ENCODE results near the gene CARS2.

DNA sequence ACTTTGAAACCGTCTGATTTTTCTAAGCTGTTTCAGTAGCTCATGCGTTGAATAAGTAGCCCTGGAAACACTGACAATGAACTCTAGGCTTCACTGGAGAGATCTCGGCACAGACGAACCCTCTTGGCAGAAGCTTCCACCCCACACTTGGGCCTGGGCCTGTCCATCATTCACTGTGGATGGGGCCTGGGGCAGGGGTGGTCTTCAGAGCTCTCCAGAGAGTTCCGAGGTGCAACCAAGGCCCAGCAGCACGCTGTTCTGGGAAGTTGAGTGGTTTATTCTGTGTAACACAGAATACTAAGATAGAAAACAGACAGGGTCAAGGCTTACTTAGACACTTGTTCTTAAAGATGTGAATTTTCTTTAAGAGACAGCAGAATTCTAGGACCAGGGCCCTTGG is 68.6 kb downstream of the CARS2 start:
- TF ChIP-seq, protein P1, sequence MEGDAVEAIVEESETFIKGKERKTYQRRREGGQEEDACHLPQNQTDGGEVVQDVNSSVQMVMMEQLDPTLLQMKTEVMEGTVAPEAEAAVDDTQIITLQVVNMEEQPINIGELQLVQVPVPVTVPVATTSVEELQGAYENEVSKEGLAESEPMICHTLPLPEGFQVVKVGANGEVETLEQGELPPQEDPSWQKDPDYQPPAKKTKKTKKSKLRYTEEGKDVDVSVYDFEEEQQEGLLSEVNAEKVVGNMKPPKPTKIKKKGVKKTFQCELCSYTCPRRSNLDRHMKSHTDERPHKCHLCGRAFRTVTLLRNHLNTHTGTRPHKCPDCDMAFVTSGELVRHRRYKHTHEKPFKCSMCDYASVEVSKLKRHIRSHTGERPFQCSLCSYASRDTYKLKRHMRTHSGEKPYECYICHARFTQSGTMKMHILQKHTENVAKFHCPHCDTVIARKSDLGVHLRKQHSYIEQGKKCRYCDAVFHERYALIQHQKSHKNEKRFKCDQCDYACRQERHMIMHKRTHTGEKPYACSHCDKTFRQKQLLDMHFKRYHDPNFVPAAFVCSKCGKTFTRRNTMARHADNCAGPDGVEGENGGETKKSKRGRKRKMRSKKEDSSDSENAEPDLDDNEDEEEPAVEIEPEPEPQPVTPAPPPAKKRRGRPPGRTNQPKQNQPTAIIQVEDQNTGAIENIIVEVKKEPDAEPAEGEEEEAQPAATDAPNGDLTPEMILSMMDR (tag by site-specific recombination; IDR thresholded peaks at IDR 0.05), result no peak
- TF ChIP-seq, protein P2, sequence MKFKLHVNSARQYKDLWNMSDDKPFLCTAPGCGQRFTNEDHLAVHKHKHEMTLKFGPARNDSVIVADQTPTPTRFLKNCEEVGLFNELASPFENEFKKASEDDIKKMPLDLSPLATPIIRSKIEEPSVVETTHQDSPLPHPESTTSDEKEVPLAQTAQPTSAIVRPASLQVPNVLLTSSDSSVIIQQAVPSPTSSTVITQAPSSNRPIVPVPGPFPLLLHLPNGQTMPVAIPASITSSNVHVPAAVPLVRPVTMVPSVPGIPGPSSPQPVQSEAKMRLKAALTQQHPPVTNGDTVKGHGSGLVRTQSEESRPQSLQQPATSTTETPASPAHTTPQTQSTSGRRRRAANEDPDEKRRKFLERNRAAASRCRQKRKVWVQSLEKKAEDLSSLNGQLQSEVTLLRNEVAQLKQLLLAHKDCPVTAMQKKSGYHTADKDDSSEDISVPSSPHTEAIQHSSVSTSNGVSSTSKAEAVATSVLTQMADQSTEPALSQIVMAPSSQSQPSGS (tag by site-specific recombination; IDR thresholded peaks at IDR 0.05; ENCODE audit: low read depth), result no peak

All from HEK293 (cell line).